Heart left ventricle (tissue), 13 donors: ENCODE measurements around the gene GFRA3.

ENCODE experiments used
- CTCF ChIP-seq, 12 donors: fragments of 200-600 bp; sonication (generic) in 4 of 12; IDR thresholded peaks; one replicate each; pipeline versions ENCODE4 v1.5.0 to v1.8.0; 2018 to 2022; ENCODE audit warnings: antibody characterized with exemption in 12 of 12, mild to moderate bottlenecking in 5 of 12
- POLR2A ChIP-seq, 2 donors: fragments of 450-650 bp; IDR thresholded peaks; one replicate each; pipeline ENCODE4 v1.6.1; 2017; ENCODE audit warnings: antibody characterized with exemption in 2 of 2, mild to moderate bottlenecking in 2 of 2, moderate library complexity in 2 of 2
- donor health status: ischemic (EF 13 %, LVEDD 7.1; RV severe dilation, severe dysfunction).
- donor health status: DM: no; HTN: yes; CAD: no.
- donor health status: DM: no; HTN: no; CAD: no.
- donor health status: ischemic (EF 25% LVEDD 6.9; RV normal size, moderate dysfunction).
- donor health status: ischemic (EF 25% LVEDD 5.7; RV mildly dilated, moderate dysfunction).
- donor health status: ischemic (EF 35%, LVEDD 5.7; RV mildly dilated, moderate dysfunction).
- donor health status: nonischemic (EF 11% LVEDD 7.7; RV severe dilation, severe dysfunction).
- donor health status: DM: yes; HTN: yes; CAD: no.
- donor health status: PGD.
- donor health status: ischemic (EF 29% LVEDD 5.4; RV normal size, mild dysfunction).
- donor health status: nonischemic (EF 23%, LVEDD 6.1; RV moderate dilation, normal function).

DNA sequence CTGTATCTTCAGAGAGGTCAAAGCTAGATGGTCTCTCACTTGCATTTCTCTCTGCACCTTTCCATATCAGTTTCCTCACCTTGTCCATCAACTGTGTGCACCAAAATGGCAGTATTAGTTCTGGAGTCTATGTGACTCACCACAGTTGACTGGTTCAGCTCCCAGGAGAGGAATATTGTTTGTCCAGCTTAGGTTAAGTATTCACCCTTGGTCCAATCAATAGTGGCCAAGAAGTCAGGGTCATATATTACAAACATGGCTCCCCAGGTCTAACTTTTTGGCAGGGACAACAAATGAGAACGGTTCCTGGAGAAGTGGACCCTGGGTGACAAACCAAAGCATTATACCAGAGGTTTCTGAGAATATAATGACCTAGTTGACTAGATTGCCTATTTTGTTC lies 36.4 kb downstream of the GFRA3 start:
- TF ChIP-seq CTCF (IDR thresholded peaks at IDR 0.05) (no peak), POLR2A (IDR thresholded peaks at IDR 0.05) (no peak)
